ENCODE results near the gene LST1.

DNA sequence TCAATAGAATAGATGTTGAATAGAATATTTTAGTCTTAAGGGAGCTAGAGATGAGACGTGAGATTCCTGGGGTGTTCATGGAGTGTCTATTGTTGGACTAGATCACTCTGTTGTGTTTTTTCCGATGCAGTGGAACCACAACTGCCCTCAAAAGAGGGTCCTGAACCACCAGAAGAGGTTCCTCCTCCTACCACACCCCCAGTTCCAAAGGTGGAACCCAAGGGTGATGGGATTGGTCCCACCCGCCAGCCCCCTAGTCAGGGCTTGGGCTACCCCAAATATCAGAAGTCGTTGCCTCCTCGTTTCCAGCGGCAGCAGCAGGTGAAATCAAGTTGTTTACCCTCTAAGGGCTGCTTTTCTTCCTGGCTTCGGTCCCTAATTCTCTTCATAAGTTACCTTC is 42.9 kb downstream of the LST1 start:
- TF ChIP-seq, protein P1, sequence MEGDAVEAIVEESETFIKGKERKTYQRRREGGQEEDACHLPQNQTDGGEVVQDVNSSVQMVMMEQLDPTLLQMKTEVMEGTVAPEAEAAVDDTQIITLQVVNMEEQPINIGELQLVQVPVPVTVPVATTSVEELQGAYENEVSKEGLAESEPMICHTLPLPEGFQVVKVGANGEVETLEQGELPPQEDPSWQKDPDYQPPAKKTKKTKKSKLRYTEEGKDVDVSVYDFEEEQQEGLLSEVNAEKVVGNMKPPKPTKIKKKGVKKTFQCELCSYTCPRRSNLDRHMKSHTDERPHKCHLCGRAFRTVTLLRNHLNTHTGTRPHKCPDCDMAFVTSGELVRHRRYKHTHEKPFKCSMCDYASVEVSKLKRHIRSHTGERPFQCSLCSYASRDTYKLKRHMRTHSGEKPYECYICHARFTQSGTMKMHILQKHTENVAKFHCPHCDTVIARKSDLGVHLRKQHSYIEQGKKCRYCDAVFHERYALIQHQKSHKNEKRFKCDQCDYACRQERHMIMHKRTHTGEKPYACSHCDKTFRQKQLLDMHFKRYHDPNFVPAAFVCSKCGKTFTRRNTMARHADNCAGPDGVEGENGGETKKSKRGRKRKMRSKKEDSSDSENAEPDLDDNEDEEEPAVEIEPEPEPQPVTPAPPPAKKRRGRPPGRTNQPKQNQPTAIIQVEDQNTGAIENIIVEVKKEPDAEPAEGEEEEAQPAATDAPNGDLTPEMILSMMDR (IDR thresholded peaks at IDR 0.05; ENCODE audit: low read depth, low read length, missing input control) = no peak
- no peak for TF ChIP-seq JUND (IDR thresholded peaks at IDR 0.05)
- TF ChIP-seq EGR1 (IDR thresholded peaks at IDR 0.05; ENCODE audit: low read depth in 2 of 2) = no peak
- no peak for TF ChIP-seq FOXA1 (IDR thresholded peaks at IDR 0.05)
- TF ChIP-seq YY1 (IDR thresholded peaks at IDR 0.05) = no peak
